Measurements from ENCODE around the gene KIAA1191. TPM values are rescaled to one million over a fixed set of nuclear protein-coding genes. Genes with fewer than 3 reads are reported as not detected.

KIAA1191 gene
- total and polyA plus RNA-seq, 2 of the 8 experiments (the other 6 are each of a cell fraction or from before 2014, with no cell fraction given) = 86.4 to 88.0 TPM

DNA sequence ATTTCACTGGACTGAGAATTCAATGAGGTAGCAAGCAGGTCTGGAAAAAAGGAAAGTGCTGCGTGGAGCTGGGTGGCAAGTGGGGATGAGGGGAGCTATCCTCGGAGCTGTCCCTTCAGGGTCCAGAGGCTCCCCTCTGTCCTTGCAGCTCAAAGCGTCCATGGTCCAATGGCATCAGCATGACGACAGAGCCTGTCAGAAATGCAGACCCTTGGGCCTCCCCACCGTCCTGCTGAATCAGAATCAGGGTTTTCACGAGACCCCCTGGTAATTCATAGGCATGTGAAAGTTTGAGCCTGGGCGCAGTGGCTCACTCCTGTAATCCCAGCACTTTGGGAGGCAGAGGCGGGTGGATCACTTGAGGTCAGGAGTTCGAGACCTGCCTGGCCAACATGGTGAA is 32.5 kb upstream of the KIAA1191 start (continued):
- TF ChIP-seq, protein P1, sequence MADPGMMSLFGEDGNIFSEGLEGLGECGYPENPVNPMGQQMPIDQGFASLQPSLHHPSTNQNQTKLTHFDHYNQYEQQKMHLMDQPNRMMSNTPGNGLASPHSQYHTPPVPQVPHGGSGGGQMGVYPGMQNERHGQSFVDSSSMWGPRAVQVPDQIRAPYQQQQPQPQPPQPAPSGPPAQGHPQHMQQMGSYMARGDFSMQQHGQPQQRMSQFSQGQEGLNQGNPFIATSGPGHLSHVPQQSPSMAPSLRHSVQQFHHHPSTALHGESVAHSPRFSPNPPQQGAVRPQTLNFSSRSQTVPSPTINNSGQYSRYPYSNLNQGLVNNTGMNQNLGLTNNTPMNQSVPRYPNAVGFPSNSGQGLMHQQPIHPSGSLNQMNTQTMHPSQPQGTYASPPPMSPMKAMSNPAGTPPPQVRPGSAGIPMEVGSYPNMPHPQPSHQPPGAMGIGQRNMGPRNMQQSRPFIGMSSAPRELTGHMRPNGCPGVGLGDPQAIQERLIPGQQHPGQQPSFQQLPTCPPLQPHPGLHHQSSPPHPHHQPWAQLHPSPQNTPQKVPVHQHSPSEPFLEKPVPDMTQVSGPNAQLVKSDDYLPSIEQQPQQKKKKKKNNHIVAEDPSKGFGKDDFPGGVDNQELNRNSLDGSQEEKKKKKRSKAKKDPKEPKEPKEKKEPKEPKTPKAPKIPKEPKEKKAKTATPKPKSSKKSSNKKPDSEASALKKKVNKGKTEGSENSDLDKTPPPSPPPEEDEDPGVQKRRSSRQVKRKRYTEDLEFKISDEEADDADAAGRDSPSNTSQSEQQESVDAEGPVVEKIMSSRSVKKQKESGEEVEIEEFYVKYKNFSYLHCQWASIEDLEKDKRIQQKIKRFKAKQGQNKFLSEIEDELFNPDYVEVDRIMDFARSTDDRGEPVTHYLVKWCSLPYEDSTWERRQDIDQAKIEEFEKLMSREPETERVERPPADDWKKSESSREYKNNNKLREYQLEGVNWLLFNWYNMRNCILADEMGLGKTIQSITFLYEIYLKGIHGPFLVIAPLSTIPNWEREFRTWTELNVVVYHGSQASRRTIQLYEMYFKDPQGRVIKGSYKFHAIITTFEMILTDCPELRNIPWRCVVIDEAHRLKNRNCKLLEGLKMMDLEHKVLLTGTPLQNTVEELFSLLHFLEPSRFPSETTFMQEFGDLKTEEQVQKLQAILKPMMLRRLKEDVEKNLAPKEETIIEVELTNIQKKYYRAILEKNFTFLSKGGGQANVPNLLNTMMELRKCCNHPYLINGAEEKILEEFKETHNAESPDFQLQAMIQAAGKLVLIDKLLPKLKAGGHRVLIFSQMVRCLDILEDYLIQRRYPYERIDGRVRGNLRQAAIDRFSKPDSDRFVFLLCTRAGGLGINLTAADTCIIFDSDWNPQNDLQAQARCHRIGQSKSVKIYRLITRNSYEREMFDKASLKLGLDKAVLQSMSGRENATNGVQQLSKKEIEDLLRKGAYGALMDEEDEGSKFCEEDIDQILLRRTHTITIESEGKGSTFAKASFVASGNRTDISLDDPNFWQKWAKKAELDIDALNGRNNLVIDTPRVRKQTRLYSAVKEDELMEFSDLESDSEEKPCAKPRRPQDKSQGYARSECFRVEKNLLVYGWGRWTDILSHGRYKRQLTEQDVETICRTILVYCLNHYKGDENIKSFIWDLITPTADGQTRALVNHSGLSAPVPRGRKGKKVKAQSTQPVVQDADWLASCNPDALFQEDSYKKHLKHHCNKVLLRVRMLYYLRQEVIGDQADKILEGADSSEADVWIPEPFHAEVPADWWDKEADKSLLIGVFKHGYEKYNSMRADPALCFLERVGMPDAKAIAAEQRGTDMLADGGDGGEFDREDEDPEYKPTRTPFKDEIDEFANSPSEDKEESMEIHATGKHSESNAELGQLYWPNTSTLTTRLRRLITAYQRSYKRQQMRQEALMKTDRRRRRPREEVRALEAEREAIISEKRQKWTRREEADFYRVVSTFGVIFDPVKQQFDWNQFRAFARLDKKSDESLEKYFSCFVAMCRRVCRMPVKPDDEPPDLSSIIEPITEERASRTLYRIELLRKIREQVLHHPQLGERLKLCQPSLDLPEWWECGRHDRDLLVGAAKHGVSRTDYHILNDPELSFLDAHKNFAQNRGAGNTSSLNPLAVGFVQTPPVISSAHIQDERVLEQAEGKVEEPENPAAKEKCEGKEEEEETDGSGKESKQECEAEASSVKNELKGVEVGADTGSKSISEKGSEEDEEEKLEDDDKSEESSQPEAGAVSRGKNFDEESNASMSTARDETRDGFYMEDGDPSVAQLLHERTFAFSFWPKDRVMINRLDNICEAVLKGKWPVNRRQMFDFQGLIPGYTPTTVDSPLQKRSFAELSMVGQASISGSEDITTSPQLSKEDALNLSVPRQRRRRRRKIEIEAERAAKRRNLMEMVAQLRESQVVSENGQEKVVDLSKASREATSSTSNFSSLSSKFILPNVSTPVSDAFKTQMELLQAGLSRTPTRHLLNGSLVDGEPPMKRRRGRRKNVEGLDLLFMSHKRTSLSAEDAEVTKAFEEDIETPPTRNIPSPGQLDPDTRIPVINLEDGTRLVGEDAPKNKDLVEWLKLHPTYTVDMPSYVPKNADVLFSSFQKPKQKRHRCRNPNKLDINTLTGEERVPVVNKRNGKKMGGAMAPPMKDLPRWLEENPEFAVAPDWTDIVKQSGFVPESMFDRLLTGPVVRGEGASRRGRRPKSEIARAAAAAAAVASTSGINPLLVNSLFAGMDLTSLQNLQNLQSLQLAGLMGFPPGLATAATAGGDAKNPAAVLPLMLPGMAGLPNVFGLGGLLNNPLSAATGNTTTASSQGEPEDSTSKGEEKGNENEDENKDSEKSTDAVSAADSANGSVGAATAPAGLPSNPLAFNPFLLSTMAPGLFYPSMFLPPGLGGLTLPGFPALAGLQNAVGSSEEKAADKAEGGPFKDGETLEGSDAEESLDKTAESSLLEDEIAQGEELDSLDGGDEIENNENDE (IDR thresholded peaks at IDR 0.05; ENCODE audit: insufficient replicate concordance, low read length) = no peak
- no peak for TF ChIP-seq GABPA (IDR thresholded peaks at IDR 0.05; ENCODE audit: borderline replicate concordance, insufficient read depth, low read length)
- no peak for TF ChIP-seq CBX5 (IDR thresholded peaks at IDR 0.05; ENCODE audit: low read depth, low read length)
- TF ChIP-seq GTF2F1 (IDR thresholded peaks at IDR 0.05; ENCODE audit: borderline replicate concordance, low read depth, low read length) = no peak
- TF ChIP-seq PHF8 (conservative IDR thresholded peaks at IDR 0.05; ENCODE audit: low read depth, low read length) = no peak
- no peak for TF ChIP-seq NRF1 (IDR thresholded peaks at IDR 0.05; ENCODE audit: low read depth, low read length)
- no peak for TF ChIP-seq JUN (IDR thresholded peaks at IDR 0.05; ENCODE audit: low read depth, low read length)
- TF ChIP-seq SP1 (IDR thresholded peaks at IDR 0.05; ENCODE audit: low read depth, low read length) = no peak
- no peak for TF ChIP-seq KDM1A (IDR thresholded peaks at IDR 0.05; ENCODE audit: borderline replicate concordance, low read length)
- no peak for TF ChIP-seq POU5F1 (IDR thresholded peaks at IDR 0.05; ENCODE audit: low read depth, low read length)
- TF ChIP-seq, protein P2, sequence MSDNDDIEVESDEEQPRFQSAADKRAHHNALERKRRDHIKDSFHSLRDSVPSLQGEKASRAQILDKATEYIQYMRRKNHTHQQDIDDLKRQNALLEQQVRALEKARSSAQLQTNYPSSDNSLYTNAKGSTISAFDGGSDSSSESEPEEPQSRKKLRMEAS (IDR thresholded peaks at IDR 0.05) = no peak
- no peak for TF ChIP-seq KDM4A (IDR thresholded peaks at IDR 0.05; ENCODE audit: low read depth, low read length, severe bottlenecking)
